HepG2 (cell line): ENCODE data around the gene HYAL1. TPM values are rescaled to one million over a fixed set of nuclear protein-coding genes. Genes with fewer than 3 reads are reported as not detected.

Source experiments
- KLF13 ChIP-seq: sonication (generic); formaldehyde crosslinking; IDR thresholded peaks from 2 replicates; pipeline ENCODE4 v1.4.0; 2020; ENCODE audit warnings: mild to moderate bottlenecking, missing genetic modification reagents
- NFKB2 ChIP-seq: sonication (generic); formaldehyde crosslinking; IDR thresholded peaks from 2 replicates; pipeline ENCODE4 v1.4.0; 2020; ENCODE audit warnings: missing genetic modification reagents, borderline replicate concordance
- RARA ChIP-seq: IDR thresholded peaks from 2 replicates; pipeline ENCODE4 v1.6.1; 2016; ENCODE audit warnings: missing genetic modification reagents, missing compliant biosample characterization
- SNAI1 ChIP-seq: sonication (generic); formaldehyde crosslinking; IDR thresholded peaks from 2 replicates; pipeline ENCODE4 v1.5.0; 2020; ENCODE audit warnings: mild to moderate bottlenecking, missing genetic modification reagents, borderline replicate concordance
- SNAPC2 ChIP-seq: sonication (generic); formaldehyde crosslinking; IDR thresholded peaks from 2 replicates; pipeline ENCODE4 v1.8.1; 2022; ENCODE audit warnings: mild to moderate bottlenecking, missing genetic modification reagents
- ZFP36L1 ChIP-seq: sonication (generic); formaldehyde crosslinking; IDR thresholded peaks from 2 replicates; pipeline ENCODE4 v1.8.0; 2022; ENCODE audit warnings: mild to moderate bottlenecking, missing genetic modification reagents, moderate library complexity
- ZNF18 ChIP-seq: sonication (generic); formaldehyde crosslinking; IDR thresholded peaks from 2 replicates; pipeline ENCODE4 v1.8.0; 2022; ENCODE audit warnings: mild to moderate bottlenecking, missing genetic modification reagents; ENCODE audit not compliant: insufficient replicate concordance
- ZNF503 ChIP-seq: sonication (generic); formaldehyde crosslinking; IDR thresholded peaks from 2 replicates; pipeline ENCODE4 v1.4.0; 2020; ENCODE audit warnings: missing genetic modification reagents
- ZNF562 ChIP-seq: sonication (generic); formaldehyde crosslinking; IDR thresholded peaks from 2 replicates; pipeline ENCODE4 v1.8.0; 2022; ENCODE audit warnings: missing genetic modification reagents, borderline replicate concordance
- ZNF670 ChIP-seq: sonication (generic); formaldehyde crosslinking; IDR thresholded peaks from 2 replicates; pipeline ENCODE4 v1.8.0; 2022; ENCODE audit warnings: mild to moderate bottlenecking, missing genetic modification reagents, borderline replicate concordance
- ZXDC ChIP-seq: sonication (generic); formaldehyde crosslinking; IDR thresholded peaks from 2 replicates; pipeline ENCODE4 v1.5.0; 2020; ENCODE audit warnings: mild to moderate bottlenecking, missing genetic modification reagents
- polyA plus RNA-seq, 8 experiments: library from polyadenylated mRNA; depleted of rRNA in 3 of 8; stranded (reverse) in 7 of 8; unstranded in 1 of 8; fragments of >200 nt; fragmentation: Illumina TruSeq in 4 of 8; extraction: Trizol in 4 of 8; gene quantifications; 2 replicates each; pipeline versions ENCODE4 v1.2.1 to v1.2.3, GENCODE V29; 2011 to 2016; ENCODE audit warnings: low read depth in 4 of 8, missing spikeins in 1 of 8, mixed read lengths in 1 of 8; ENCODE audit not compliant: insufficient read depth in 1 of 8
- total RNA-seq, 5 experiments: library from RNA; depleted of rRNA; stranded (reverse); fragments of >200 nt; fragmentation: Illumina TruSeq; extraction: Trizol; gene quantifications; 2 replicates each; pipeline ENCODE4 v1.2.3, GENCODE V29; 2016; ENCODE audit warnings: low read depth in 1 of 5
- TF ChIP-seq, protein P1 (sequence below): sonication (generic); formaldehyde crosslinking; IDR thresholded peaks from 2 replicates; pipeline ENCODE4 v1.4.0; 2020; ENCODE audit warnings: mild to moderate bottlenecking, missing genetic modification reagents
- TF ChIP-seq, protein P2 (sequence below): sonication (generic); formaldehyde crosslinking; IDR thresholded peaks from 2 replicates; pipeline ENCODE4 v1.5.0; 2020; ENCODE audit warnings: mild to moderate bottlenecking, missing genetic modification reagents, borderline replicate concordance

HYAL1 gene
- total and polyA plus RNA-seq, 2 of the 13 experiments (the other 11 are each of a cell fraction or from before 2014, with no cell fraction given) = 76.5 to 193 TPM

GRCh38 chr3:50303013-50303815 is at the start of gene HYAL1 (continued):
- TF ChIP-seq ZNF503 (CRISPR knock-in tag) = peak; percentile 49
- peak; percentile 83; the same call in 1 of the 2 replicates for TF ChIP-seq KLF13 (CRISPR knock-in tag)
- TF ChIP-seq RARA (CRISPR knock-in tag) = peak; percentile 10; the same call in 1 of the 2 replicates
- no peak for TF ChIP-seq SNAI1 (CRISPR knock-in tag)
- TF ChIP-seq ZNF670 = peak; percentile 91; the same call in 1 of the 2 replicates
- TF ChIP-seq, protein P1, sequence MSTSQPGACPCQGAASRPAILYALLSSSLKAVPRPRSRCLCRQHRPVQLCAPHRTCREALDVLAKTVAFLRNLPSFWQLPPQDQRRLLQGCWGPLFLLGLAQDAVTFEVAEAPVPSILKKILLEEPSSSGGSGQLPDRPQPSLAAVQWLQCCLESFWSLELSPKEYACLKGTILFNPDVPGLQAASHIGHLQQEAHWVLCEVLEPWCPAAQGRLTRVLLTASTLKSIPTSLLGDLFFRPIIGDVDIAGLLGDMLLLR = peak; percentile 88
- TF ChIP-seq, protein P2, sequence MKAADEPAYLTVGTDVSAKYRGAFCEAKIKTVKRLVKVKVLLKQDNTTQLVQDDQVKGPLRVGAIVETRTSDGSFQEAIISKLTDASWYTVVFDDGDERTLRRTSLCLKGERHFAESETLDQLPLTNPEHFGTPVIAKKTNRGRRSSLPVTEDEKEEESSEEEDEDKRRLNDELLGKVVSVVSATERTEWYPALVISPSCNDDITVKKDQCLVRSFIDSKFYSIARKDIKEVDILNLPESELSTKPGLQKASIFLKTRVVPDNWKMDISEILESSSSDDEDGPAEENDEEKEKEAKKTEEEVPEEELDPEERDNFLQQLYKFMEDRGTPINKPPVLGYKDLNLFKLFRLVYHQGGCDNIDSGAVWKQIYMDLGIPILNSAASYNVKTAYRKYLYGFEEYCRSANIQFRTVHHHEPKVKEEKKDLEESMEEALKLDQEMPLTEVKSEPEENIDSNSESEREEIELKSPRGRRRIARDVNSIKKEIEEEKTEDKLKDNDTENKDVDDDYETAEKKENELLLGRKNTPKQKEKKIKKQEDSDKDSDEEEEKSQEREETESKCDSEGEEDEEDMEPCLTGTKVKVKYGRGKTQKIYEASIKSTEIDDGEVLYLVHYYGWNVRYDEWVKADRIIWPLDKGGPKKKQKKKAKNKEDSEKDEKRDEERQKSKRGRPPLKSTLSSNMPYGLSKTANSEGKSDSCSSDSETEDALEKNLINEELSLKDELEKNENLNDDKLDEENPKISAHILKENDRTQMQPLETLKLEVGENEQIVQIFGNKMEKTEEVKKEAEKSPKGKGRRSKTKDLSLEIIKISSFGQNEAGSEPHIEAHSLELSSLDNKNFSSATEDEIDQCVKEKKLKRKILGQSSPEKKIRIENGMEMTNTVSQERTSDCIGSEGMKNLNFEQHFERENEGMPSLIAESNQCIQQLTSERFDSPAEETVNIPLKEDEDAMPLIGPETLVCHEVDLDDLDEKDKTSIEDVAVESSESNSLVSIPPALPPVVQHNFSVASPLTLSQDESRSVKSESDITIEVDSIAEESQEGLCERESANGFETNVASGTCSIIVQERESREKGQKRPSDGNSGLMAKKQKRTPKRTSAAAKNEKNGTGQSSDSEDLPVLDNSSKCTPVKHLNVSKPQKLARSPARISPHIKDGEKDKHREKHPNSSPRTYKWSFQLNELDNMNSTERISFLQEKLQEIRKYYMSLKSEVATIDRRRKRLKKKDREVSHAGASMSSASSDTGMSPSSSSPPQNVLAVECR = peak; percentile 76; the same call in 1 of the 2 replicates
- no peak; the same call in none of the 2 replicates for TF ChIP-seq ZXDC
- no peak for TF ChIP-seq ZNF562 (CRISPR knock-in tag)
- TF ChIP-seq ZFP36L1 (CRISPR knock-in tag) = peak; percentile 51; the same call in 1 of the 2 replicates
- 0 out of 2 replicates have a peak, but pooled peaks have one; percentile 16 for TF ChIP-seq NFKB2
- peak; percentile 96 for TF ChIP-seq SNAPC2 (CRISPR knock-in tag)
- TF ChIP-seq ZNF18 (CRISPR knock-in tag) = no peak
